Activated naive CD4-positive, alpha-beta T cell treated with anti-CD3 and anti-CD28 coated beads, Interleukin-2, amount 10 ng/mL, durations not matched to agents 7 days and 5 days (primary cell): ENCODE measurements around the gene PNPO.
"Not testable (repeated sequence)": the region's sequence is repeated elsewhere in the genome, so short reads cannot be mapped to it uniquely, and the experiment has no call there.

Experiments used
- CTCF ChIA-PET: fragments of 350-600 bp; sonication (Branson Sonifier 250); formaldehyde crosslinking; loops from one replicate; lab custom pipeline; 2021; ENCODE audit warnings: antibody characterized with exemption; lab: Charles Lee
- DNase-seq: peaks from one replicate; pipeline ENCODE4 v3.0.0-alpha.2; 2020
- H3K27ac Mint-ChIP-seq: one replicate; pipeline ENCODE4 v1.8.0; 2021; ENCODE audit warnings: mild to moderate bottlenecking, moderate library complexity, mixed read lengths
- H3K27me3 Mint-ChIP-seq: one replicate; pipeline ENCODE4 v1.8.0; 2021; ENCODE audit warnings: mild to moderate bottlenecking, mixed read lengths
- H3K36me3 Mint-ChIP-seq: one replicate; pipeline ENCODE4 v1.8.0; 2021; ENCODE audit warnings: mixed read lengths
- H3K4me1 Mint-ChIP-seq: one replicate; pipeline ENCODE4 v1.8.0; 2021; ENCODE audit warnings: mixed read lengths
- H3K4me3 Mint-ChIP-seq: one replicate; pipeline ENCODE4 v1.8.0; 2021; ENCODE audit warnings: mild to moderate bottlenecking, moderate library complexity, mixed read lengths
- H3K9me3 Mint-ChIP-seq: one replicate; pipeline ENCODE4 v1.8.0; 2021; ENCODE audit warnings: mixed read lengths

Gene PNPO

GRCh38 chr17:47928415-47928814, 13.0 kb upstream of the PNPO start:
- Mint-ChIP-seq H3K4me3 (no peak overlapping the region), H3K9me3 (no peaks in the 10 kb centered on the region), H3K27ac (no peak overlapping the region), H3K4me1 (no peaks in the 10 kb centered on the region), H3K27me3 (no peaks in the 10 kb centered on the region), H3K36me3 (peaks cover 32% of the 10 kb centered on the region)
- CTCF ChIA-PET: no interaction called here
- DNase-seq: no peak

GRCh38 chr17:47929218-47930000, 12.0 kb upstream of the PNPO start:
- Mint-ChIP-seq H3K4me1 (no peaks in the 10 kb centered on the region), H3K36me3 (peaks cover 25% of the 10 kb centered on the region), H3K27ac (no peak overlapping the region), H3K9me3 (no peaks in the 10 kb centered on the region), H3K27me3 (no peaks in the 10 kb centered on the region), H3K4me3 (no peak overlapping the region)
- no peak for DNase-seq
- CTCF ChIA-PET: interaction anchor here (0.9 to 1.4 kb wide), 4 partner anchors 12 to 87 kb away, joined by 3 to 4 read pairs (median 3); partner anchors contain the start of gene PNPO

GRCh38 chr17:47931848-47932247, 9.5 kb upstream of the PNPO start:
- H3K4me3 Mint-ChIP-seq: no peak overlapping the region
- CTCF ChIA-PET: interaction anchor here (0.6 kb wide), 1 partner anchor 148 kb away, joined by 3 read pairs; no protein-coding TSS in a partner anchor
- H3K27me3 Mint-ChIP-seq: no peaks in the 10 kb centered on the region
- H3K36me3 Mint-ChIP-seq: peaks cover 15% of the 10 kb centered on the region
- no peak for DNase-seq
- no peaks in the 10 kb centered on the region for H3K9me3 Mint-ChIP-seq
- no peaks in the 10 kb centered on the region for H3K4me1 Mint-ChIP-seq
- no peak overlapping the region for H3K27ac Mint-ChIP-seq

- H3K27ac Mint-ChIP-seq: no peak overlapping the region
- DNase-seq: no peak
- no peaks in the 10 kb centered on the region for H3K4me1 Mint-ChIP-seq
- no peaks in the 10 kb centered on the region for H3K9me3 Mint-ChIP-seq
- H3K27me3 Mint-ChIP-seq: no peaks in the 10 kb centered on the region
- peaks cover 7% of the 10 kb centered on the region for H3K36me3 Mint-ChIP-seq
- CTCF ChIA-PET: interaction anchor here (1.2 kb wide), 1 partner anchor 12 kb away, joined by 4 read pairs; no protein-coding TSS in a partner anchor
- H3K4me3 Mint-ChIP-seq: no peak overlapping the region
These were observed 6.5 kb upstream of the PNPO start for GRCh38 chr17:47934856-47935255.

GRCh38 chr17:47935468-47935867, 5.9 kb upstream of the PNPO start:
- H3K27ac Mint-ChIP-seq, H3K36me3 Mint-ChIP-seq, H3K4me3 Mint-ChIP-seq, H3K4me1 Mint-ChIP-seq, H3K9me3 Mint-ChIP-seq, DNase-seq, H3K27me3 Mint-ChIP-seq: not testable (repeated sequence)
- CTCF ChIA-PET: interaction anchor here (1.2 kb wide), 1 partner anchor 11 kb away, joined by 4 read pairs; no protein-coding TSS in a partner anchor

- no peaks in the 10 kb centered on the region for H3K27me3 Mint-ChIP-seq
- no peak for DNase-seq
- CTCF ChIA-PET: interaction anchor here (1.2 kb wide), 1 partner anchor 11 kb away, joined by 4 read pairs; no protein-coding TSS in a partner anchor
- H3K27ac Mint-ChIP-seq: no peak overlapping the region
- H3K4me1 Mint-ChIP-seq: peaks cover 9% of the 10 kb centered on the region
- peaks cover 5% of the 10 kb centered on the region for H3K36me3 Mint-ChIP-seq
- H3K4me3 Mint-ChIP-seq: no peak overlapping the region
- H3K9me3 Mint-ChIP-seq: peaks cover 2% of the 10 kb centered on the region
These were observed 5.4 kb upstream of the PNPO start for GRCh38 chr17:47935961-47936360.

GRCh38 chr17:47937941-47938340, 3.4 kb upstream of the PNPO start:
- CTCF ChIA-PET: interaction anchor here (2.8 kb wide), 1 partner anchor 9 kb away, joined by 12 read pairs; no protein-coding TSS in a partner anchor
- no peak overlapping the region for H3K27ac Mint-ChIP-seq
- no peaks in the 10 kb centered on the region for H3K27me3 Mint-ChIP-seq
- H3K36me3 Mint-ChIP-seq: peaks cover 4% of the 10 kb centered on the region
- DNase-seq: no peak
- H3K9me3 Mint-ChIP-seq: peaks cover 3% of the 10 kb centered on the region
- H3K4me3 Mint-ChIP-seq: no peak overlapping the region
- H3K4me1 Mint-ChIP-seq: peaks cover 23% of the 10 kb centered on the region

GRCh38 chr17:47942096-47942510, 732 bp downstream of the PNPO start:
- Mint-ChIP-seq H3K9me3 (peaks cover 3% of the 10 kb centered on the region), H3K4me3 (peak overlapping the region; percentile 92), H3K27me3 (no peaks in the 10 kb centered on the region), H3K36me3 (peaks cover 20% of the 10 kb centered on the region), H3K4me1 (peaks cover 60% of the 10 kb centered on the region), H3K27ac (peak overlapping the region; percentile 89)
- CTCF ChIA-PET: interaction anchor here (0.6 to 4.9 kb wide), 11 partner anchors 10 to 161 kb away, joined by 3 to 23 read pairs (median 3); partner anchors contain the start of genes CDK5RAP3 and SCRN2
- DNase-seq: peak; percentile 33

GRCh38 chr17:47942568-47942967, 1.2 kb downstream of the PNPO start:
- Mint-ChIP-seq H3K4me1 (peaks cover 62% of the 10 kb centered on the region), H3K36me3 (peaks cover 22% of the 10 kb centered on the region), H3K9me3 (peaks cover 3% of the 10 kb centered on the region), H3K4me3 (peak overlapping the region; percentile 92), H3K27me3 (no peaks in the 10 kb centered on the region), H3K27ac (peak overlapping the region; percentile 89)
- CTCF ChIA-PET: interaction anchor here (0.6 to 4.9 kb wide), 5 partner anchors 9 to 161 kb away, joined by 3 to 23 read pairs (median 3); partner anchors contain the start of gene CDK5RAP3
- no peak for DNase-seq

GRCh38 chr17:47945080-47945479, 3.7 kb downstream of the PNPO start:
- Mint-ChIP-seq H3K27ac (peak overlapping the region; percentile 78), H3K4me3 (peak overlapping the region; percentile 3), H3K27me3 (no peaks in the 10 kb centered on the region), H3K9me3 (peaks cover 3% of the 10 kb centered on the region), H3K4me1 (peaks cover 78% of the 10 kb centered on the region), H3K36me3 (peaks cover 27% of the 10 kb centered on the region)
- DNase-seq: peak; percentile 51
- CTCF ChIA-PET: interaction anchor here (0.9 to 2.7 kb wide), 7 partner anchors 12 to 103 kb away, joined by 3 to 17 read pairs (median 3); partner anchors contain the start of genes CDK5RAP3 and SP2

GRCh38 chr17:47945529-47946508, 4.4 kb downstream of the PNPO start:
- DNase-seq: no peak
- CTCF ChIA-PET: interaction anchor here (0.6 to 10.8 kb wide), 22 partner anchors 8 to 160 kb away, joined by 3 to 151 read pairs (median 4); partner anchors contain the start of genes CDK5RAP3, LRRC46, MRPL10 and PRR15L
- H3K36me3 Mint-ChIP-seq: peaks cover 27% of the 10 kb centered on the region

GRCh38 chr17:47946516-47946915, 5.1 kb downstream of the PNPO start:
- Mint-ChIP-seq H3K4me1 (peaks cover 69% of the 10 kb centered on the region), H3K4me3 (no peak overlapping the region), H3K27ac (peak overlapping the region; percentile 46), H3K9me3 (no peaks in the 10 kb centered on the region), H3K27me3 (no peaks in the 10 kb centered on the region), H3K36me3 (peaks cover 24% of the 10 kb centered on the region)
- CTCF ChIA-PET: interaction anchor here (0.6 to 10.8 kb wide), 28 partner anchors 9 to 160 kb away, joined by 3 to 151 read pairs (median 4); partner anchors contain the start of genes CDK5RAP3, LRRC46, MRPL10 and PRR15L
- no peak for DNase-seq

More at GRCh38 chr17:47945529-47946508, 4.4 kb downstream of the PNPO start:
- Mint-ChIP-seq H3K27me3 (no peaks in the 10 kb centered on the region), H3K4me1 (peaks cover 75% of the 10 kb centered on the region), H3K9me3 (peaks cover 3% of the 10 kb centered on the region), H3K4me3 (peak overlapping the region; percentile 3), H3K27ac (peak overlapping the region; percentile 78)

GRCh38 chr17:47946929-47947397, 5.6 kb downstream of the PNPO start:
- peaks cover 68% of the 10 kb centered on the region for H3K4me1 Mint-ChIP-seq

More at GRCh38 chr17:47946929-47947397, 5.6 kb downstream of the PNPO start:
- Mint-ChIP-seq H3K27me3 (no peaks in the 10 kb centered on the region), H3K9me3 (no peaks in the 10 kb centered on the region), H3K36me3 (peaks cover 24% of the 10 kb centered on the region), H3K27ac (peak overlapping the region; percentile 46), H3K4me3 (no peak overlapping the region)
- CTCF ChIA-PET: interaction anchor here (0.6 to 10.8 kb wide), 31 partner anchors 8 to 159 kb away, joined by 3 to 151 read pairs (median 4); partner anchors contain the start of genes CDK5RAP3, LRRC46, MRPL10 and PRR15L
- DNase-seq: peak; percentile 85
